K562 (cell line): ENCODE data around the gene MAST1. TPM values are rescaled to one million over a fixed set of nuclear protein-coding genes. Genes with fewer than 3 reads are reported as not detected.
A peak's percentile ranks its signal among the peaks of the same experiment; 100 is the strongest.

Experiments
- BCL6 ChIP-seq: fragments of 250-450 bp; sonication (Bioruptor Pico); IDR thresholded peaks from 2 replicates; pipeline ENCODE4 v1.4.0; 2020
- CXXC5 ChIP-seq: fragments of 250-450 bp; sonication (Bioruptor Pico); IDR thresholded peaks from 2 replicates; pipeline ENCODE4 v1.8.0; 2022; ENCODE audit warnings: inconsistent platforms, mild to moderate bottlenecking, moderate library complexity
- HDAC3 ChIP-seq: fragments of 450-650 bp; IDR thresholded peaks from 2 replicates; pipeline ENCODE4 v1.6.1; 2018; ENCODE audit warnings: borderline replicate concordance, mild to moderate bottlenecking, moderate library complexity; ENCODE audit not compliant: partially characterized antibody
- NCOR1 ChIP-seq: fragments of 450-650 bp; IDR thresholded peaks from 2 replicates; pipeline ENCODE4 v1.6.1; 2016; ENCODE audit warnings: mild to moderate bottlenecking, moderate library complexity
- NRF1 ChIP-seq, 2 experiments: fragments of 450-650 bp; IDR thresholded peaks in 1 of 2; conservative IDR thresholded peaks in 1 of 2; 2 replicates each; pipeline ENCODE4 v1.6.1; 2014; ENCODE audit warnings: mild to moderate bottlenecking in 2 of 2
- PHF8 ChIP-seq: fragments of 200-600 bp; sonication (generic); IDR thresholded peaks from 2 replicates; pipeline ENCODE4 v1.6.1; 2012; ENCODE audit warnings: mixed run types, mild to moderate bottlenecking, inconsistent platforms, low read length, moderate library complexity, borderline replicate concordance
- POLR2G ChIP-seq: fragments of 200-400 bp; formaldehyde crosslinking; IDR thresholded peaks from 2 replicates; pipeline ENCODE4 v1.6.1; 2017; ENCODE audit warnings: low read depth, mild to moderate bottlenecking, antibody characterized with exemption, low read length, moderate library complexity
- RB1 ChIP-seq: fragments of 450-650 bp; IDR thresholded peaks from 2 replicates; pipeline ENCODE4 v1.6.1; 2017; ENCODE audit warnings: low read depth, mild to moderate bottlenecking
- ZEB2 ChIP-seq: fragments of 450-650 bp; IDR thresholded peaks from 2 replicates; pipeline ENCODE4 v1.6.1; 2016
- ZFP30 ChIP-seq: fragments of 250-450 bp; sonication (Bioruptor Pico); IDR thresholded peaks from 2 replicates; pipeline ENCODE4 v1.8.0; 2022; ENCODE audit warnings: moderate library complexity, mild to moderate bottlenecking, inconsistent platforms, borderline replicate concordance
- ZFP36 ChIP-seq: fragments of 150-350 bp; IDR thresholded peaks from 2 replicates; pipeline ENCODE4 v1.6.1; 2018; ENCODE audit warnings: low read length, low read depth; ENCODE audit not compliant: partially characterized antibody
- ZNF143 ChIP-seq: sonication (generic); formaldehyde crosslinking; IDR thresholded peaks from 2 replicates; pipeline ENCODE4 v1.9.0; 2022; ENCODE audit warnings: mild to moderate bottlenecking, missing genetic modification reagents
- ZNF79 ChIP-seq: fragments of 250-450 bp; sonication (Bioruptor Pico); IDR thresholded peaks from 2 replicates; pipeline ENCODE4 v1.4.0; 2020; ENCODE audit warnings: low read depth, mild to moderate bottlenecking, moderate library complexity
- polyA plus RNA-seq, 8 experiments: library from polyadenylated mRNA; depleted of rRNA in 4 of 8; stranded (reverse) in 5 of 8; unstranded in 3 of 8; fragments of >200 nt; fragmentation: Nextera tagmentation in 2 of 8; fragmentation: Illumina TruSeq in 1 of 8; extraction: Ambion mirVana in 2 of 8; extraction: Trizol in 1 of 8; gene quantifications; 2 replicates each; pipeline versions ENCODE4 v1.2.1 to v1.2.3, GENCODE V29; 2011 to 2014; ENCODE audit warnings: inconsistent platforms in 1 of 8, missing spikeins in 1 of 8
- total RNA-seq, 7 experiments: library from RNA; depleted of rRNA in 6 of 7; stranded (reverse); fragments of >200 nt in 6 of 7; fragmentation: Illumina TruSeq in 2 of 7; extraction: Trizol in 2 of 7; gene quantifications; 2 replicates each; pipeline versions ENCODE4 v1.2.1 to v1.2.3, GENCODE V29; 2011 to 2021; ENCODE audit warnings: low replicate concordance in 1 of 7
- TF ChIP-seq, protein P1 (sequence below): fragments of 200-600 bp; sonication (generic); IDR thresholded peaks from one replicate; pipeline ENCODE4 v1.6.1; 2012; ENCODE audit warnings: mild to moderate bottlenecking, low read depth, low read length, inconsistent platforms

The MAST1 gene
- total and polyA plus RNA-seq, 9 of the 15 experiments (the other 6 are each of a cell fraction or from before 2014, with no cell fraction given) = 0.48 to 10.3 (median 3.9) TPM

- TF ChIP-seq BCL6 (CRISPR knock-in tag) (no peak), NCOR1 (no peak), NRF1 (conservative IDR thresholded peaks at IDR 0.05 in 1 of 2, IDR thresholded peaks at IDR 0.05 in 1 of 2) (peak; percentile 77 to 82), ZNF79 (CRISPR knock-in tag) (no peak), ZNF143 (CRISPR knock-in tag) (no peak; the same call in 1 of the 2 replicates), ZEB2 (0 out of 2 replicates have a peak, but pooled peaks have one; percentile 48), RB1 (peak; percentile 33; the same call in 1 of the 2 replicates), ZFP36 (no peak), PHF8 (peak; percentile 58; the same call in 1 of the 2 replicates), CXXC5 (CRISPR knock-in tag) (peak; percentile 33; the same call in 1 of the 2 replicates), POLR2G (peak; percentile 80), HDAC3 (no peak), ZFP30 (no peak)
- TF ChIP-seq, protein P1, sequence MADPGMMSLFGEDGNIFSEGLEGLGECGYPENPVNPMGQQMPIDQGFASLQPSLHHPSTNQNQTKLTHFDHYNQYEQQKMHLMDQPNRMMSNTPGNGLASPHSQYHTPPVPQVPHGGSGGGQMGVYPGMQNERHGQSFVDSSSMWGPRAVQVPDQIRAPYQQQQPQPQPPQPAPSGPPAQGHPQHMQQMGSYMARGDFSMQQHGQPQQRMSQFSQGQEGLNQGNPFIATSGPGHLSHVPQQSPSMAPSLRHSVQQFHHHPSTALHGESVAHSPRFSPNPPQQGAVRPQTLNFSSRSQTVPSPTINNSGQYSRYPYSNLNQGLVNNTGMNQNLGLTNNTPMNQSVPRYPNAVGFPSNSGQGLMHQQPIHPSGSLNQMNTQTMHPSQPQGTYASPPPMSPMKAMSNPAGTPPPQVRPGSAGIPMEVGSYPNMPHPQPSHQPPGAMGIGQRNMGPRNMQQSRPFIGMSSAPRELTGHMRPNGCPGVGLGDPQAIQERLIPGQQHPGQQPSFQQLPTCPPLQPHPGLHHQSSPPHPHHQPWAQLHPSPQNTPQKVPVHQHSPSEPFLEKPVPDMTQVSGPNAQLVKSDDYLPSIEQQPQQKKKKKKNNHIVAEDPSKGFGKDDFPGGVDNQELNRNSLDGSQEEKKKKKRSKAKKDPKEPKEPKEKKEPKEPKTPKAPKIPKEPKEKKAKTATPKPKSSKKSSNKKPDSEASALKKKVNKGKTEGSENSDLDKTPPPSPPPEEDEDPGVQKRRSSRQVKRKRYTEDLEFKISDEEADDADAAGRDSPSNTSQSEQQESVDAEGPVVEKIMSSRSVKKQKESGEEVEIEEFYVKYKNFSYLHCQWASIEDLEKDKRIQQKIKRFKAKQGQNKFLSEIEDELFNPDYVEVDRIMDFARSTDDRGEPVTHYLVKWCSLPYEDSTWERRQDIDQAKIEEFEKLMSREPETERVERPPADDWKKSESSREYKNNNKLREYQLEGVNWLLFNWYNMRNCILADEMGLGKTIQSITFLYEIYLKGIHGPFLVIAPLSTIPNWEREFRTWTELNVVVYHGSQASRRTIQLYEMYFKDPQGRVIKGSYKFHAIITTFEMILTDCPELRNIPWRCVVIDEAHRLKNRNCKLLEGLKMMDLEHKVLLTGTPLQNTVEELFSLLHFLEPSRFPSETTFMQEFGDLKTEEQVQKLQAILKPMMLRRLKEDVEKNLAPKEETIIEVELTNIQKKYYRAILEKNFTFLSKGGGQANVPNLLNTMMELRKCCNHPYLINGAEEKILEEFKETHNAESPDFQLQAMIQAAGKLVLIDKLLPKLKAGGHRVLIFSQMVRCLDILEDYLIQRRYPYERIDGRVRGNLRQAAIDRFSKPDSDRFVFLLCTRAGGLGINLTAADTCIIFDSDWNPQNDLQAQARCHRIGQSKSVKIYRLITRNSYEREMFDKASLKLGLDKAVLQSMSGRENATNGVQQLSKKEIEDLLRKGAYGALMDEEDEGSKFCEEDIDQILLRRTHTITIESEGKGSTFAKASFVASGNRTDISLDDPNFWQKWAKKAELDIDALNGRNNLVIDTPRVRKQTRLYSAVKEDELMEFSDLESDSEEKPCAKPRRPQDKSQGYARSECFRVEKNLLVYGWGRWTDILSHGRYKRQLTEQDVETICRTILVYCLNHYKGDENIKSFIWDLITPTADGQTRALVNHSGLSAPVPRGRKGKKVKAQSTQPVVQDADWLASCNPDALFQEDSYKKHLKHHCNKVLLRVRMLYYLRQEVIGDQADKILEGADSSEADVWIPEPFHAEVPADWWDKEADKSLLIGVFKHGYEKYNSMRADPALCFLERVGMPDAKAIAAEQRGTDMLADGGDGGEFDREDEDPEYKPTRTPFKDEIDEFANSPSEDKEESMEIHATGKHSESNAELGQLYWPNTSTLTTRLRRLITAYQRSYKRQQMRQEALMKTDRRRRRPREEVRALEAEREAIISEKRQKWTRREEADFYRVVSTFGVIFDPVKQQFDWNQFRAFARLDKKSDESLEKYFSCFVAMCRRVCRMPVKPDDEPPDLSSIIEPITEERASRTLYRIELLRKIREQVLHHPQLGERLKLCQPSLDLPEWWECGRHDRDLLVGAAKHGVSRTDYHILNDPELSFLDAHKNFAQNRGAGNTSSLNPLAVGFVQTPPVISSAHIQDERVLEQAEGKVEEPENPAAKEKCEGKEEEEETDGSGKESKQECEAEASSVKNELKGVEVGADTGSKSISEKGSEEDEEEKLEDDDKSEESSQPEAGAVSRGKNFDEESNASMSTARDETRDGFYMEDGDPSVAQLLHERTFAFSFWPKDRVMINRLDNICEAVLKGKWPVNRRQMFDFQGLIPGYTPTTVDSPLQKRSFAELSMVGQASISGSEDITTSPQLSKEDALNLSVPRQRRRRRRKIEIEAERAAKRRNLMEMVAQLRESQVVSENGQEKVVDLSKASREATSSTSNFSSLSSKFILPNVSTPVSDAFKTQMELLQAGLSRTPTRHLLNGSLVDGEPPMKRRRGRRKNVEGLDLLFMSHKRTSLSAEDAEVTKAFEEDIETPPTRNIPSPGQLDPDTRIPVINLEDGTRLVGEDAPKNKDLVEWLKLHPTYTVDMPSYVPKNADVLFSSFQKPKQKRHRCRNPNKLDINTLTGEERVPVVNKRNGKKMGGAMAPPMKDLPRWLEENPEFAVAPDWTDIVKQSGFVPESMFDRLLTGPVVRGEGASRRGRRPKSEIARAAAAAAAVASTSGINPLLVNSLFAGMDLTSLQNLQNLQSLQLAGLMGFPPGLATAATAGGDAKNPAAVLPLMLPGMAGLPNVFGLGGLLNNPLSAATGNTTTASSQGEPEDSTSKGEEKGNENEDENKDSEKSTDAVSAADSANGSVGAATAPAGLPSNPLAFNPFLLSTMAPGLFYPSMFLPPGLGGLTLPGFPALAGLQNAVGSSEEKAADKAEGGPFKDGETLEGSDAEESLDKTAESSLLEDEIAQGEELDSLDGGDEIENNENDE = no peak
Observed at GRCh38 chr19:12867120-12868099, 29.1 kb downstream of the MAST1 start (continued).
